ENCODE data around the gene RNF26.

- TF ChIP-seq YY1 (IDR thresholded peaks at IDR 0.05; ENCODE audit: insufficient read depth, insufficient read length) (no peak), ZNF274 (IDR thresholded peaks at IDR 0.05; ENCODE audit: low read depth, low read length) (no peak)
Measured at GRCh38 chr11:119380160-119380826, 46.0 kb downstream of the RNF26 start.

All from NT2/D1 (cell line).